Right lung (tissue), 5 donors: ENCODE measurements around the gene DYRK1B. TPM values are rescaled to one million over a fixed set of nuclear protein-coding genes. Genes with fewer than 3 reads are reported as not detected.
A peak's percentile ranks its signal among the peaks of the same experiment; 100 is the strongest.

Experiments
- DNase-seq, 2 donors: peaks; one replicate each; pipeline ENCODE4 v3.0.0-alpha.2; 2013
- polyA plus RNA-seq, 5 donors: library from polyadenylated mRNA; unstranded; fragments of 120-200 nt; gene quantifications; one replicate each; pipeline versions ENCODE4 v1.2.1 to v1.2.3, GENCODE V29; 2013; ENCODE audit warnings: inconsistent platforms in 1 of 5, low replicate concordance in 1 of 5; ENCODE audit not compliant: insufficient read length in 5 of 5, insufficient read depth in 1 of 5

Gene DYRK1B
- polyA plus RNA-seq, 5 donors, result 23.8 to 30.9 (median 25.3) TPM

DNA sequence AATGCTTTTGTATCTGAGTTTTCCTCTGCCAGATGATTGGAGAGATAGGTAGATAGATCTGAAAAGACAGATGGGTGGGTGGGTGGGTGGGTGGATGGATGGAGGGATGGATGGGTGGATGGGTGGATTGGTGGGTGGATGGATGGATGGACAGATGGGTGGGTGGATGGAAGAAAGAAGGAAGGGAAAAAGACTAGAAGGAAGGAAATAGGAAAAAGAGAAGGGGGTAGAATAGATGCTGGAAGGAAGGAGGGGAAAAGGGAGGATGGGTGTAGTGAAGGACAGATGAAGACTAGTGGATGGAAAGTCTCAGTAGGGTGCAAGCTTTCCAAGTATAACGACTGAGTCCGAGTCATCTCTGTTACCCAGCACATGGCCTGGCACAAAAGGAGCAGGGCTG, 31.2 kb upstream of the DYRK1B start:
- no peak for DNase-seq

- no peak for DNase-seq
Observed at GRCh38 chr19:39864118-39864517, 30.2 kb upstream of the DYRK1B start.

- peak in 1 of 2 donors; percentile 37 for DNase-seq
Observed at GRCh38 chr19:39858541-39858940, 24.6 kb upstream of the DYRK1B start.

GRCh38 chr19:39852882-39853281, 18.9 kb upstream of the DYRK1B start:
- DNase-seq, result no peak

DNA sequence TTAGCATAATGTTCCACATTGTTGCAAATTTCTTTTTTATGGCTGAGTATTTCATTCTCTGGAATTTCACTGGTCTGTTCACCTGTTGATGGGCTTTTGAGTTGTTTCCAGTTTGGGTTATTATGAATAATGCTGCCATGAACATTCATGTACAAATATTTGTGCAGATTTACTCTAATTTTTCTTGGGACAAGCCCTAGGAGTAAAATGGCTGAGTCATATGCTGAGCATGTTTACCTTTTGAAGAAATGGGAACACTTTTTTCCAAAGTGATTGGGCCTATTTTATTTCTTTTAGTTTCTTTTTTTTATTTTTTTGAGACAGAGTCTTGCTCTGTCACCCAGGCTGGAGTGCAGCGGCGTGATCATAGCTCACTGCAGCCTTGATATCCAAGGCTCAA, 16.9 kb upstream of the DYRK1B start:
- no peak for DNase-seq

- DNase-seq, result no peak
Observed at GRCh38 chr19:39848392-39848791, 14.4 kb upstream of the DYRK1B start.

DNA sequence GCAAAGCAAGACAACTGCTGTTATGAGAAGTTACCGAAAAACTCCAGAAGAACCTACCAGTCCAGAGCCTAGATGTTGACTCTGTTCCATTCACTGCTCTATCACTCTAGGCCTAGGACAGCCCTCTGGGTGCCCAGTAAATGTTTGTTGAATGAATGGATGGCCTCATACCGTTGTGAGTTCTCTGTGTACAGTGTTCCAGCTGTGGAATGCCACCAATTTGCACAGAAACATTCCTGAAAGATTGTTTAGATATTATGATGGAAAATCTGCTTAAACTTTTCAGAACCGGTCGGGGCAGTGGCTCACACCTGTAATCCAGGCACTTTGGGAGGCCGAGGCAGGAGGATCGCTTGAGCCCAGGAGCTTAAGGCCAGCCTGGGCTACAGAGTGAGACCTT, 13.6 kb upstream of the DYRK1B start:
- DNase-seq, result no peak

DNA sequence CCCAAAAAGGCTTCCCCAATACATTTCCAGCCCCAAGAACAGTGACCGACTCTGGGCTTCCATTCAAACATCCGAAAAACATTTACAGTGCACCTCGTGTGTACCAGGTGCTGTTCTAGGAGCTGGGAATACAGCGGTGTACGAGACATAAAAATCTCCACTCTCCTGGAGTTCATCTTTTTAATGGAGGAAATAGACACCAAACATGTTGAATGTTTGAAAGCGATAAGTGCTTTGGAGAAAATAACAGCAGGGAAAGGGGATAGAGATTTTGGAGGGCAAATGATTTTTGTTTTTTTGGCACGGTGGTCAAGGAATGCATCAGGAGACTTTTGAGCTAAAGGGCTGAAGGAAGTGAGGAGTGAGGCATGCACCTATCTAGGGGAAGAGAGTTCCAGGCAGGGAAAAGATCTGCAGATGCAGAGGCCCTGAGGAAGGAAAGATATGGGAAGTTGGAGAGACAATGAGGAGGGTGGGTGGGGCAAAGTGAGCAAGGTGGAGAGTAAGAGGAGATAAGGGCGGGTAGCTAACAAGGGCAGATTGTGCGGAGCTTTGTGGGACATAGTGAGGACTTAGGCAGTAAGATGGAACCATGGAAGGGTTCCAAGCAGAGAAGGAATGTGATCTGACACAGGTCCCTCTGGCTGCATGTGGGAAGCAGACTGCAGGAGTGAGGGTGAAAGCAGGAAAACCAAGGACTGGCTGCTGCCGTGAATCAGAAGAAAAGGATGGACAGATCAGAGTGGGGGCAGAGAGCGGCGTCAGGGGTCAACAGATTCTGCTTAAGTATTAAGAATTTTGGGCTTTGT, 12.9 kb upstream of the DYRK1B start:
- no peak for DNase-seq

GRCh38 chr19:39845933-39846677, 12.1 kb upstream of the DYRK1B start, which contains the start of gene FBL:
TSS of gene FBL (minus strand) at chr19:39846379. CDS start at chr19:39846300, 79 bp downstream.
- peak; percentile 90 to 93 for DNase-seq

GRCh38 chr19:39845584-39845932, 11.6 kb upstream of the DYRK1B start:
- no peak for DNase-seq

DNA sequence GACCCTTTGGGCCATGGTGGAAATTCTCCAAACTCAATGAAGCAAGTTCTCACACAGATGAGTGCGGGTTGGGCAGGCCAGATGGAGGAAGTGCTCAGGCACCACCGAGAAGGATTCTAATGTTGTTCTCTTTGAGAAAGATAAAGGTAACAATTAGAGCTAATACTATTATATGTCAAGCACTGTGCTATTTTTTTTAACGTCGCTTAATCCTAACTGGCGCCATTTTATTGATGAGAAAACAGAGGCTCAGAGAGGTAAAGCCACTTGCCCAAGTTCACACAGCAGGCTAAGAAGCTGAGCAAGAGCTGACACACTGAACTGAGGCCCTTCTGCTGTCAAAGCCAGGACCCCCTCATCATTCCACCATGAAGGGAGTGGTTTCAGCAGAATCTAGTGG, 11.2 kb upstream of the DYRK1B start:
- no peak for DNase-seq

GRCh38 chr19:39843919-39844793, 10.2 kb upstream of the DYRK1B start:
- DNase-seq, result no peak

DNA sequence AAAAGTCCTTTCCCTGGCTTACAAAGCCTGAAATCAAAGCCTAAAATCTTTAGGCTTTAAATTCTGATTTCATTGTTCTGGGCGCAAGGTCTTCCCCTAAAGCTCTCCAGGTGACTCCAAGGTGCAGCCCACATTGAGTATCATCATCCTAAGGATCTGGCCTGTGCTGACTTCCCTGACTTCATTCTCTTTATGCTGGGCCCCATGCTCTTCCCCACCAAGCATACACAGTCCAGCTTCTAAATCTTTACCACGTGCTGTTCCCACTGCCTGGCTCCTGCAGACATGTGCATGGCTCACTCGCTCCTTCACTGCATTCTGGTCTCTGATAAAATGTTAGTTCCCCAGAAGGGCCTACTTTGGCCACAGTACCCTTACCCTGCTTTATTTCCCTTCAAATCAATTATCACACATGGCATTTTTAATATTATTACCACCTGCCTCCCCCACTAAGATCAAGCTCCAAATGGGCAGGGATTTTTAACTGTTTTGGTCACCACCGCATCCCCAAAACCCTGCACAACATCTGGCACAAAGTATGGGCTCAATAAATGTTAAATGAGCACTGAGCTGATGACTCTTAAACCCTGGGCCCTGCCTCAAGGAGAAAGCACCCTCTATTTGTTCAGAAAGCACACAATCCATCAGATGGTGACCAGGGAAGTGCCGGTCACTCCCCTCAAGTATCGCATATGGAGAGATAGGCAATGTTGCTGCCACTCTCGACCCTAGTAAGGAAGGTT, 8.9 kb upstream of the DYRK1B start:
- DNase-seq, result no peak

DNA sequence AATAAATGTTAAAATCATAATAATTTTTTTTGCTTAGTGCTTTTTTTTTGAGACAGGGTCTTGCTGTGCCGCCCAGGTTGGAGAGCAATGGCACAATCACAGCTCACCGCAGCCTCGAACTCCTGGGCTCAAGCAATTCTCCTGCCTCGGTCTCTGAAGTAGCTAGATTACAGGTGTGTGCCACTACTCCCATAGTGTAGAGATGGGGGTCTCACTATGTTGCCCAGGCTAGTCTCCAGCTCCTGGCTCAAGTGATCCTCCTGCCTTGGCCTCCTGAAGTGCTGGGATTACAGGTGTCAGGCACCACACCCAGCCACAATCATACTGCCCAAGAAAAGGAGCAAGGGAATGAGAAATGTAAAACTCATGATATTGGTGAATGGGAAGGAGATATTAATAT, 7.1 kb upstream of the DYRK1B start:
- no peak for DNase-seq

GRCh38 chr19:39840492-39840891, 6.5 kb upstream of the DYRK1B start:
- no peak for DNase-seq

DNA sequence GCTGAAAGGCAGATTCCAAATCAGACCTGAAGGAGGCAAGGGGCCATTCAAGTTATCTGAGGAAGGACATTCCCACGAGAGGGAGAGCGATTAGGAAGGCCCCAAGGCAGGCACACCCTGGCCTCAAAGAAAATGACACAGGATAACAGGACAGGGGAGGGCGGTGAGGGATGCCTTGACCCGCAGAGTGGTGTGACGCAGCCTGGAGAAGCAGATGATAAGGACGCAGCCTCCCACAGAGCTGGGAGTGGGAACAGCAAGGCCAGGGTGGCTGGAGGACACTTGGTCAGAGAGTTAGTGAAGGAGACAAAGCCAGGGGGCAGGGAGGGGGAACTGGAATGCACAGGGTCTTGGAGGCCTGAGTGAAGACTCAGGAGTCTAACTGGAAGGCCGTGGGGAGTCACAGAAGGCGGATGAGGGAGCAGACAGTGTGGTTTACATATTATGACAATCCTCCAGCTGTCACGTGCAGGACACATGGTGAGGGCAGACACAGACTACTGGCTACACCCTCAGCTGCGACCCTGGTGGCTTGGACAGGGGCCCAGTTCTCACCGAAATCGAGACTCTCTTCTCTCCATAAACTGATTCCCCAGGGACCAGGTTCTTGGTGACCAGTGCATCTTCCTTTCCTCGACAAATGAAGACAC, 5.8 kb upstream of the DYRK1B start:
- DNase-seq, result no peak

- no peak for DNase-seq
Observed at GRCh38 chr19:39838569-39838968, 4.6 kb upstream of the DYRK1B start.

DNA sequence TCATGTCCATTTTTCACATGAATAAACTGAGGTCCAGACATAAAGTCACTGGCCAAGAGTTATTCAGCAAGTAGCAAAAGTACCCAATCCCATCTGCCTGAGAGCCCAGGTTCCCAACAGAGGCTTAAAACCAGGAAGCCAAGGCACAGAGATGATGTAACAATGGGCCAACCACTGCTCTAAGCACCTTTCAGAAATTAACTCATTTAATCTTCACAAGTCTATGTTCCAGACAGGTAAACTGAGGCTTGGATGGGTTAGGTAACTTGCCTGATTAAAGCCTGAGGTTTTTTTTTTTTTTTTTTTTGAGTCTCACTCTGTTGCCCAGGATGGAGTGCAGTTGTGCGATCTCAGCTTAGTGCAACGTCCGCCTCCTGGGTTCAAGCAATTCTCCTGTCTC, 4.0 kb upstream of the DYRK1B start:
- DNase-seq, result no peak

- no peak for DNase-seq
Observed at GRCh38 chr19:39834287-39834841, 402 bp upstream of the DYRK1B start.

- no peak for DNase-seq
Observed at GRCh38 chr19:39833160-39833463, 850 bp downstream of the DYRK1B start.
